ENCODE measurements around the gene MAP2K6.

- TF ChIP-seq POLR2A (IDR thresholded peaks at IDR 0.05) (no peak), CTCF (IDR thresholded peaks at IDR 0.05) (no peak)
Measured at GRCh38 chr17:69511250-69511649, 96.8 kb downstream of the MAP2K6 start.
